Posterior vena cava (tissue), 2 donors: Measurements from ENCODE around the gene DBI. TPM values are rescaled to one million over a fixed set of nuclear protein-coding genes. Genes with fewer than 3 reads are reported as not detected.

Experiments used
- DNase-seq: peaks from one replicate; pipeline ENCODE4 v3.0.0-alpha.2; 2020; ENCODE audit warnings: low spot score
- intact Hi-C, 2 donors: fragments of 100-400 bp; cut with DNase I; formaldehyde crosslinking; loops; one replicate each; pipeline versions ENCODE4 v1.14.1 to v1.14.2; 2022 to 2023
- total RNA-seq, 2 donors: library from RNA; stranded (reverse); fragmentation: NEBNext Ultra II Directional; extraction: Animal tissue kit (Norgen Biotek cat#: 25700); gene quantifications; one replicate each; pipeline ENCODE4 v1.2.1, GENCODE V29; 2021
- donor health status: DM: yes; HTN: yes; CAD: no.
- donor health status: DM: yes; HTN: yes; CAD: no.

DBI gene
- total RNA-seq, 2 donors from 2014 or later = 56.6 to 63.1 TPM

DNA sequence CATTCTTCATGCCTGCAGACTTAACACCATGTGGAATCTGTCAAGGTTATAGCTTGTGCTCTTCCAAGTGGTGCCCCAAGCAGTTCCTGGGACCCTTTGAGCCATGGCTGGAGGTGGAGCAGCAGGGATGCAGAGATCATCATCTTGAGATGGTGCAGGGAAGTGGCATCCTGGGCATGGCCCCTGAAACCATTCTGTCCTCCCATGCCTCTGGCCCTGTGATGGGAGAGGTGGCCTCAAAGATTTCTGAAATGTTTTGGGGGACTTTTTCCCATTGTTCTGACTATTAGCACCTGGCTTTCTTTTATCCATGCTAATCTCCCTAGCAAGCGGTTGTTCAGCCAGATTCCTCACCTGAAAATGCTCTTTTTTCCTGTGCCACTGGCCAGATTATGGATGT, 54.5 kb downstream of the DBI start:
- no peak for DNase-seq
- intact Hi-C loops = no loop called here

- no peak for DNase-seq
- intact Hi-C loops = no loop called here
Observed at GRCh38 chr2:119421741-119422140, 55.0 kb downstream of the DBI start.

Other genes starting within 250 kb of the DBI start
- gene C1QL2, start 208.2 kb upstream of the DBI start, total RNA-seq = not detected
- 1 to 10 TPM; 5.7 to 9.3 TPM for gene STEAP3, start 143.1 kb upstream of the DBI start, total RNA-seq
- gene C2orf76, start 143 bp upstream of the DBI start, total RNA-seq = 10 to 100 TPM in 1 of 2 donors, 1 to 10 TPM in 1; 9.2 to 12.1 TPM
- gene TMEM37, start 64.9 kb downstream of the DBI start, total RNA-seq = 1 to 10 TPM; 2.9 to 8.0 TPM
- not detected for gene SCTR, start 157.5 kb downstream of the DBI start, total RNA-seq
- gene CFAP221, start 177.5 kb downstream of the DBI start, total RNA-seq = 1 to 10 TPM; 3.2 to 3.4 TPM